Astrocyte of the spinal cord (primary cell): Measurements from ENCODE around the gene GRID1.
A peak's percentile ranks its signal among the peaks of the same experiment; 100 is the strongest.

Experiments
- DNase-seq: peaks from one replicate; pipeline ENCODE4 v3.0.0; 2011; ENCODE audit warnings: low read depth, low spot score
- H3K4me3 ChIP-seq: 2 replicates; pipeline ENCODE4 v1.5.1; 2011; ENCODE audit warnings: low read depth, mild to moderate bottlenecking, low read length, moderate library complexity
- in situ Hi-C: cut with HindIII; loops from 2 replicates; pipeline ENCODE4 v1.10.0; 2017; ENCODE audit warnings: low sequenced_read_pairs
- TF ChIP-seq, protein P1 (sequence below): IDR thresholded peaks from 2 replicates; pipeline ENCODE4 v1.5.1; 2012; ENCODE audit warnings: low read depth, mild to moderate bottlenecking, low read length, inconsistent platforms

The GRID1 gene

DNA sequence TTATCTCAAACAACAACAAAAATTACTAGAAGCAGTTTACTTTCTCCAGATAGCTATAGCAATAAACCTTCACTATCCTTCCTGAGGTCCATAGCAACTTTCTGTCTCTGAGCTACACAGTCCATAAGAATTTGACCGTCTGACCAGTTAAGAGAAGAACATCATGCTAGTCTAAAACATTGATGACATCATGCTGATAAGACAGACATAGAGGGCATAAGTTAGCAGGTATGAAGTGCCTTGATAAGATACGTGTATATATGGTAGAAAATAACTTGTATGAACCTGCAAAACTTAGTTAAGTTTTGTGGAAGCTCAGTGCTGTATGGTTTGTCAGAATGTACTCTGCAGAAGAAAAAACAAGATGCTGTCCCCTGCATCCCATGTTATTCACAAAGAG, 353.0 kb downstream of the GRID1 start:
- H3K4me3 ChIP-seq, result no peak overlapping the region
- in situ Hi-C loops, result no loop called here
- TF ChIP-seq, protein P1, sequence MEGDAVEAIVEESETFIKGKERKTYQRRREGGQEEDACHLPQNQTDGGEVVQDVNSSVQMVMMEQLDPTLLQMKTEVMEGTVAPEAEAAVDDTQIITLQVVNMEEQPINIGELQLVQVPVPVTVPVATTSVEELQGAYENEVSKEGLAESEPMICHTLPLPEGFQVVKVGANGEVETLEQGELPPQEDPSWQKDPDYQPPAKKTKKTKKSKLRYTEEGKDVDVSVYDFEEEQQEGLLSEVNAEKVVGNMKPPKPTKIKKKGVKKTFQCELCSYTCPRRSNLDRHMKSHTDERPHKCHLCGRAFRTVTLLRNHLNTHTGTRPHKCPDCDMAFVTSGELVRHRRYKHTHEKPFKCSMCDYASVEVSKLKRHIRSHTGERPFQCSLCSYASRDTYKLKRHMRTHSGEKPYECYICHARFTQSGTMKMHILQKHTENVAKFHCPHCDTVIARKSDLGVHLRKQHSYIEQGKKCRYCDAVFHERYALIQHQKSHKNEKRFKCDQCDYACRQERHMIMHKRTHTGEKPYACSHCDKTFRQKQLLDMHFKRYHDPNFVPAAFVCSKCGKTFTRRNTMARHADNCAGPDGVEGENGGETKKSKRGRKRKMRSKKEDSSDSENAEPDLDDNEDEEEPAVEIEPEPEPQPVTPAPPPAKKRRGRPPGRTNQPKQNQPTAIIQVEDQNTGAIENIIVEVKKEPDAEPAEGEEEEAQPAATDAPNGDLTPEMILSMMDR, result no peak
- no peak for DNase-seq

DNA sequence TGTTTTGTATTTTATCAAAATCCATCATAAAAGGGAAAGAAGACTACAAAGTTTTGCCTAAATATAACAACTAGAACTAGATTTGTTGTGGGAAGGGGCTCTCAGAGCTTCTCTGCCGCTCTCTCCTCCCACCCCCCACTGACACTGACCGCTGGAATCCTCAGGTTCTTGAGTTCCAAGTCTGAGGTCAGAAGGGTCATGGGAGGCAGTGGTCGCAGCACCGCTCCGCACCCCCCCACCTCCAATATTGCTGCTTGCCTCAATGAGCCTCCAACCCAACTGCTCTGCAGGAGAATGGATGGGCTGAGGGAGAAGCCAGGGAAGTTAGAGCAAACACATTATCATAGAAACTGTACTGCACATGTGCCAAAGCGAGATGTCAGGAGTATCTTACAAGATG, 359.4 kb downstream of the GRID1 start:
- DNase-seq, result no peak
- TF ChIP-seq, protein P1, result no peak
- in situ Hi-C loops, result no loop called here
- no peak overlapping the region for H3K4me3 ChIP-seq

DNA sequence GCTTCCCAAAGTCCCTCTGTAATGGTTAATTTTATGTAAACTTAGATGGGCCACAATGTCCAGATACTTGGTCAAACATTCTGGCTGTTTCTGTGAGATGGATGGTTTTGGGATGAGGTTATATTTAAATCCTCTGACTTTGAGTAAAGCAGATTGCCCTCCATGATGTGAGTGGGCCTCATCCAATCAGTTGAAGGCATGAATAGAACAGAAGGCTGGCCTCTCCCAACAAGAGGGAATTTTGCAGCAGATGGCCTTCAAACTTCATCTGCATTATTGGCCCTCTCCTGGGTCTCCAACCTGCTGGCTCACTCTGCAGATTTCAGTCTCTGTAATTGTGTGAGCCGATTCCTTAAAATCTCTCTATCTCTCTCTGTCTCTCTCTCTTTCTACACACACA, 362.3 kb downstream of the GRID1 start:
- in situ Hi-C loops, result no loop called here
- TF ChIP-seq, protein P1, result no peak
- H3K4me3 ChIP-seq, result no peak overlapping the region
- DNase-seq, result no peak

DNA sequence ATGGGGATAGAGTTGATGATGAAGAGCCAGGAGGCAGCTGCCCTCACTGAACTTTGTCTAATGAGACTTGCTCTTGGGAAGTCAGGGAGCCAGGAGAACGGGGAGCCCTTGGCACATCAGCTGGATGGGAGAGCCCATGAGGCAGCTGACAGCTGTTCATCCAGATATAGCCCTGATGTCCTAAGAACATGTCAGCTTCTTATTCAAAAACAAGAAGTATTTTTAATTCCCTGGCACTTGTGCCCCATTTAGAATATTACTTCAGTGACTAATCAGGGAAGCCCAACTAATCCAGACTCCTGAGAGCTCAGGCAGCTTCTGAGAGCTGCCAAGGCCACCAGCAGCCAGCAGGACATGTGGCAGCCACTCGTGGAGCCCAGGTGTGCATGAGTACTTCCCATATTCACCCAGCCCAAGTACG, 363.4 kb downstream of the GRID1 start:
- in situ Hi-C loops, result no loop called here
- DNase-seq, result no peak
- no peak overlapping the region for H3K4me3 ChIP-seq
- TF ChIP-seq, protein P1, result no peak

DNA sequence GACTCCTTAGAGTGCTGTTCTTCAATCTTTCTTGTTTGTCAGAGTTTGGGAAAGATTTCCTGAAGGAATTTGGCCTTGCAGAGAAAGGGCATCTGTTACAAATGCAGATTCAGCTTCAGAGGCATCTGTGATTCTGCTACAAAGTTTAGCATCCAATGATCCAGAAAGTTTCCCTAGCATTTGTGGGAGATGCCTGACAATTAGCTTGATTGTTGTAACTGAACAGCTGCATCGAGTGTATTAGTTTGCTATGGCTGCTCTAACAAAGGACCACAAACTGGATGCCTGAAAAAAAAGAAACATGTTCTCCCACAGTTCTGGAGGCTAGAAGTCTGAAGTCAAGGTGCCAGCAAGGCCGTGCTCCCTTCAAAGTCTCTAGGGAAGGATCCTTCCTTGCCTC, 365.1 kb downstream of the GRID1 start:
- TF ChIP-seq, protein P1, result no peak
- DNase-seq, result no peak
- in situ Hi-C loops, result no loop called here
- H3K4me3 ChIP-seq, result no peak overlapping the region

DNA sequence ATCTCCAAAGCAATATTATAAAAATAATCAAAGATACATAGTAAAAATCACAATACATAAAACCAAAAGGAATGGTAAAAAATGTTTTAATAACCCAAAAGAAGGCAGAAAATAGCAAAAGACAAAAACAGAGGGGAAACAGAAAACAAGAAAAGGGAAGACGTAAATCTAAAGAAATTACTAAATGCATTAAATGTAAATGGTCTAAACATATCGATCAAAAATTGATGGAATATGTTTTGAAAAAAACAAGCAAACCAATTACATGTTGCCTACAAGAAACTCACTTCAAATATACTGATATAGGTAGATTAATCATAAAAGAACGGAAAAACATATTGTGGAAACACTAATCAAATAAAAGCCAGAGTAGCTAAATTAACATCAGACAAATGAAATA, 369.1 kb downstream of the GRID1 start:
- no peak overlapping the region for H3K4me3 ChIP-seq
- TF ChIP-seq, protein P1, result no peak
- in situ Hi-C loops, result no loop called here
- no peak for DNase-seq

DNA sequence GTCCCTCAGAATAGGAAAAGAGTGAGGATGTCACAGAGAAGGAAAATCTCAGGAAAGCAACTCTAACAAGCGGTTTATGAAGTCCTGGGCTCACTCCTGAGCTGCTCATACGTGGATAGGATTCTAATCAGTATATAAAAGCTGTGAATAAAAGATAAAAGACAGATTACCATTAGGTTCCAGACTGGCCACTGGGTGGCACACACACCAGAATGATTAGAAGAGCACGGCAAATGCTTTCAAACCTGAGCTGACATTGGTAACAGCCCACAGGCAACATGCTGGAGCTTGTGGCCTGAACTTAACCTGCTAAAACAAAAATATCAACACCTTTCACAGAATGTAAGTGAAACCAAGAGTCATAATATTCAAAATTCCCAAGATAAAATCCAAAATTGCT, 370.8 kb downstream of the GRID1 start:
- in situ Hi-C loops, result no loop called here
- TF ChIP-seq, protein P1, result peak; percentile 17
- H3K4me3 ChIP-seq, result no peak overlapping the region
- DNase-seq, result peak; percentile 0
